Measurements from ENCODE around the gene LAMA2. TPM values are rescaled to one million over a fixed set of nuclear protein-coding genes. Genes with fewer than 3 reads are reported as not detected.
"Not testable (repeated sequence)": the region's sequence is repeated elsewhere in the genome, so short reads cannot be mapped to it uniquely, and the experiment has no call there.

The LAMA2 gene
- total RNA-seq, 1 donor from 2014 or later, result 1.4 TPM

- H3K27me3 ChIP-seq (ENCODE audit: control insufficient read depth, insufficient read depth, low read length), result no peaks in the 10 kb centered on the region
- no peak overlapping the region for H3K4me3 ChIP-seq (ENCODE audit: low read depth, low read length)
- H3K36me3 ChIP-seq (ENCODE audit: control insufficient read depth, insufficient read depth, low read length), result no peaks in the 10 kb centered on the region
- no peak for DNase-seq (ENCODE audit: low read depth)
- TF ChIP-seq, protein P1, sequence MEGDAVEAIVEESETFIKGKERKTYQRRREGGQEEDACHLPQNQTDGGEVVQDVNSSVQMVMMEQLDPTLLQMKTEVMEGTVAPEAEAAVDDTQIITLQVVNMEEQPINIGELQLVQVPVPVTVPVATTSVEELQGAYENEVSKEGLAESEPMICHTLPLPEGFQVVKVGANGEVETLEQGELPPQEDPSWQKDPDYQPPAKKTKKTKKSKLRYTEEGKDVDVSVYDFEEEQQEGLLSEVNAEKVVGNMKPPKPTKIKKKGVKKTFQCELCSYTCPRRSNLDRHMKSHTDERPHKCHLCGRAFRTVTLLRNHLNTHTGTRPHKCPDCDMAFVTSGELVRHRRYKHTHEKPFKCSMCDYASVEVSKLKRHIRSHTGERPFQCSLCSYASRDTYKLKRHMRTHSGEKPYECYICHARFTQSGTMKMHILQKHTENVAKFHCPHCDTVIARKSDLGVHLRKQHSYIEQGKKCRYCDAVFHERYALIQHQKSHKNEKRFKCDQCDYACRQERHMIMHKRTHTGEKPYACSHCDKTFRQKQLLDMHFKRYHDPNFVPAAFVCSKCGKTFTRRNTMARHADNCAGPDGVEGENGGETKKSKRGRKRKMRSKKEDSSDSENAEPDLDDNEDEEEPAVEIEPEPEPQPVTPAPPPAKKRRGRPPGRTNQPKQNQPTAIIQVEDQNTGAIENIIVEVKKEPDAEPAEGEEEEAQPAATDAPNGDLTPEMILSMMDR (IDR thresholded peaks at IDR 0.05; ENCODE audit: insufficient read depth, low read length, poor library complexity, severe bottlenecking), result no peak
These were observed 150.6 kb downstream of the LAMA2 start for GRCh38 chr6:129033581-129033980.

- DNase-seq (ENCODE audit: low read depth), result no peak
- H3K27me3 ChIP-seq (ENCODE audit: control insufficient read depth, insufficient read depth, low read length), result no peaks in the 10 kb centered on the region
- TF ChIP-seq, protein P1 (IDR thresholded peaks at IDR 0.05; ENCODE audit: insufficient read depth, low read length, poor library complexity, severe bottlenecking), result no peak
- H3K36me3 ChIP-seq (ENCODE audit: control insufficient read depth, insufficient read depth, low read length), result no peaks in the 10 kb centered on the region
- no peak overlapping the region for H3K4me3 ChIP-seq (ENCODE audit: low read depth, low read length)
These were observed 158.6 kb downstream of the LAMA2 start for GRCh38 chr6:129041563-129041962.

DNA sequence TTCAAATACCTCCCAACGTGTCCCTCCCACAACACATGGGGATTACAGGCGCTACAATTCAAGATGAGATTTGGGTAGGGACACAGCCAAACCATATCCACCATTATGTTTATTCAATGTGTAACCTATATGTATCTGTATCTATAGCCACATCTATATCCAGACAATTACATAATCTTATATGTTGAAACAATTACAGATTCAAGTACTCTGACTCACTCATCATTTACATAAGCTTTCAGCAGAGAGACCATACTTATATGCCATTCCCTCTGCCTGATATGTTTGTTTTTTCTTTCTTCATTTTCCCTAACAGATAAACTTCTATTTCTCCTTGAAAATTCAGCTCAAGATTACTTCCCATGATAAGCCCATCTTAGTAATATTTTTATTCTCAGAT lies 163.6 kb downstream of the LAMA2 start:
- no peak for DNase-seq (ENCODE audit: low read depth)
- Histone ChIP-seq H3K27me3 (ENCODE audit: control insufficient read depth, insufficient read depth, low read length) (no peaks in the 10 kb centered on the region), H3K4me3 (ENCODE audit: low read depth, low read length) (no peak overlapping the region), H3K36me3 (ENCODE audit: control insufficient read depth, insufficient read depth, low read length) (no peaks in the 10 kb centered on the region)
- TF ChIP-seq, protein P1 (IDR thresholded peaks at IDR 0.05; ENCODE audit: insufficient read depth, low read length, poor library complexity, severe bottlenecking), result no peak

DNA sequence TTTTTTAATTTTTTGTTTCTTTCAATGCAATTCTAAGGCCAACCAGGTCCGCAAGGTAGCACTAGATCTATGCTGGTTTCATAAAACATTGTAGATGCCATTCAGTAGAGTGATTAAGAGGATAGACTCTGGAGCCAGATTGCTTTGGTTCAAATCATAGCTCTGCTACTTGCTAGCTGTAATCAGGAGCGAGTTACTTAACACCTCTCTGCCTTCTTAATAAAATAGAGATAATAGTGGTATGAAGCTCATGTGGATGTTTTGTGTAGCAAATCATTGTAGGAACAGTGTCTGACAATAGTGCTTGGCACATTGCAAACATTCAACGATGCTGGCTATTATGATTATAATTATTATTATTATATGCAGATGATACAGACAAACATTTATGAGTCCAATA lies 164.9 kb downstream of the LAMA2 start:
- DNase-seq (ENCODE audit: low read depth), result no peak
- H3K36me3 ChIP-seq (ENCODE audit: control insufficient read depth, insufficient read depth, low read length), result no peaks in the 10 kb centered on the region
- H3K27me3 ChIP-seq (ENCODE audit: control insufficient read depth, insufficient read depth, low read length), result no peaks in the 10 kb centered on the region
- TF ChIP-seq, protein P1 (IDR thresholded peaks at IDR 0.05; ENCODE audit: insufficient read depth, low read length, poor library complexity, severe bottlenecking), result no peak
- H3K4me3 ChIP-seq (ENCODE audit: low read depth, low read length), result no peak overlapping the region

DNA sequence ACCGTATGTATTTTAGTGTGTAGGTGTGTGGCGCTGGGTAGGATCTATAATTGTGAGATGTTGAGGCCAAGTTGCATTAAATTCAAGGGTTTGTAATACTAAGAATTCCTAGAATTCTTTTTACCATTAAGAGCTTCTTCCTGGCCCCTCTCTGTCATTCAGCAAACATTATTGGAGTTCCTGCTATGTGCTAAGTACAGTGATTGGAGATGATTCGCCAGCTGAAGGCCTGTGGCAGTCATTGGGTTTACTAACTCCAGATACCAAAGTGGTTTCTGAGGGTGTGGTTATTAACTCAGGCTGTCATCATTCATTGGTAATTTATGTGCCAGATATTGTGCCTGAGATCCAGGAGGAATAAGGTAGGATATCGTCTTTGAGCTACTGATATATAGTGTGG lies 167.1 kb downstream of the LAMA2 start:
- Histone ChIP-seq H3K36me3 (ENCODE audit: control insufficient read depth, insufficient read depth, low read length) (no peaks in the 10 kb centered on the region), H3K4me3 (ENCODE audit: low read depth, low read length) (no peak overlapping the region), H3K27me3 (ENCODE audit: control insufficient read depth, insufficient read depth, low read length) (no peaks in the 10 kb centered on the region)
- TF ChIP-seq, protein P1 (IDR thresholded peaks at IDR 0.05; ENCODE audit: insufficient read depth, low read length, poor library complexity, severe bottlenecking), result no peak
- DNase-seq (ENCODE audit: low read depth), result no peak

DNA sequence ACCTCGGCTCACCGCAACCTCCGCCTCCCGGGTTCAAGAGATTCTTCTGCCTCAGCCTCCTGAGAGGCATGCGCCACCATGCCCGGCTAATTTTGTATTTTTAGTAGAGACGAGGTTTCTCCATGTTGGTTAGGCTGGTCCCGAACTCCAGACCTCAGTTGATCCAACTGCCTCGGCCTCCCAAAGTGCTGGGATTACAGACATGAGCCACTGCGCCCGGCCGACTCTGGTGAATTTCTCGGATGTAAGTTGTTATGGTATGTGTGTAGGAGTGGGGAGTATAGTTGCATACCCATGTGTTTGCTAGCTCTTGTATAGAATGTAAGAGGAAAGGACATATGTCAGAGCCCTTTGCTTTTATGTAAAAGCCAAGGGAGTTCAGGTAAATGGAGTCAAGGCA lies 170.2 kb downstream of the LAMA2 start:
- not testable (repeated sequence) for DNase-seq (ENCODE audit: low read depth)

More for the DNA sequence above, 170.2 kb downstream of the LAMA2 start:
- not testable (repeated sequence) for H3K4me3 ChIP-seq (ENCODE audit: low read depth, low read length); H3K27me3 ChIP-seq (ENCODE audit: control insufficient read depth, insufficient read depth, low read length); H3K36me3 ChIP-seq (ENCODE audit: control insufficient read depth, insufficient read depth, low read length)

All from kidney epithelial cell (primary cell).